Tibial nerve (tissue), 4 donors: ENCODE data around the gene ZPLD1.

Source experiments
- CTCF ChIP-seq, 5 experiments: fragments of 200-600 bp in 3 of 5; fragments of 450-650 bp in 2 of 5; sonication (generic) in 3 of 5; IDR thresholded peaks; one replicate each; pipeline ENCODE4 v1.5.1; 2016 to 2019; ENCODE audit warnings: antibody characterized with exemption in 5 of 5, mild to moderate bottlenecking in 3 of 5, moderate library complexity in 2 of 5
- EP300 ChIP-seq, 2 donors: sonication (generic); formaldehyde crosslinking; IDR thresholded peaks; one replicate each; pipeline ENCODE4 v1.6.1; 2017; ENCODE audit warnings: antibody characterized with exemption in 2 of 2, mild to moderate bottlenecking in 1 of 2

- TF ChIP-seq EP300 (IDR thresholded peaks at IDR 0.05) = no peak
- TF ChIP-seq CTCF (IDR thresholded peaks at IDR 0.05) = no peak
Observed at GRCh38 chr3:102450976-102451375, 16.2 kb downstream of the ZPLD1 start.
